Stimulated activated CD8-positive, alpha-beta memory T cell treated with anti-CD3 and anti-CD28 coated beads, Interleukin-7, amount 100 ng/mL, for 4 hours (primary cell): Measurements from ENCODE around the gene SOCS7.

ENCODE experiments used
- DNase-seq, 2 donors: peaks; one replicate each; pipeline ENCODE4 v3.0.0-alpha.2; 2020; ENCODE audit warnings: low read depth in 2 of 2

The SOCS7 gene

GRCh38 chr17:38441429-38442061 is 89.9 kb downstream of the SOCS7 start:
- no peak for DNase-seq

DNA sequence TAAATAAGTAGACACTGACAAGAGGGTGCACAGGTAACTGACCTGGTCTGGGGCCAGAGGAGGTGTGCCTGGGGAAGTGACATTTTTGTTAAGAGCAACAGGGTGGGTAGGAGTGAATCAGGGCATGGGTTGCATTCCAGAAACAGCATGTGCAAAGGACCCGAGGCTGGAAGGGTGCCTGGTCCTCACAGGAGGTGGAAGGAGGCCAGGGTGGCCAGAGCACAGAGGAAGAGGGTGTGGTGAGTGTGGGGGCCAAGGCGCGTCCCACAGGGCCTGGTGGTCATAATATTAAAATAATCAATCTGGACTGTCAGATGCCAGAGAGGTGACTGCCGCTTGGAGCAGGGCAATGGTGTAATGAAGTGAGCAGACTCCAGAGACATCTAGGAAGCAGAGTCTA is 90.9 kb downstream of the SOCS7 start:
- DNase-seq = no peak

- no peak for DNase-seq
Observed at GRCh38 chr17:38443356-38444031, 91.8 kb downstream of the SOCS7 start.

- peak; percentile 14 to 29 for DNase-seq
Observed at GRCh38 chr17:38444151-38444550, 92.5 kb downstream of the SOCS7 start.

DNA sequence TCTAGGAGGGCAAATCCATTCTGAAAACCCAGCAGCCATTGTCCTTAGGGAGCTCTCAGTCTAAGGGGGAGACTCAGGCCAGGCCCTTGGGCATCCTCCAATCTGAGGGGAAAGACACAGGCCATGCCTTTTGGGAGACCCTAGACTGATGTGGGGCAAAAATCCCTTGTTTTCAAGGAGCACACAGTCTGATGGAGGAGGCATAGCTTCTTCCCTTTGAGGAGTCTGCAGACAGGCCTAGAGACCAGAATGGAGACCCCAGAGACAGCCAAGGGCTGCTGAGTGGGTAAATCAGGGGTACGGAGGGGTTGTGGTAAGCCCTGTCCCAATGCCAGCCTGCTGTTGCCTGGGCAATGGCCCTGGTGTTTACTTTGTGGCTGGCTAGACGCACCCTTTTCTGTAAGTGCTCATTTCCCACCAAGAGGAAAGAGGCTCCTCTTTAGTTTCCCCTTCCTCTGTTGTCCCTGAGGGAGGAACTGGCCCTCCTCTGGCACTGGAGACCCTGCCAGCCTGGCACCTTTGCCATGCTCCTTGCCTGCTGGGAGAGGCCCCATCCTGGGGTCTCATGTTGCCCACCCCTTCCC is 96.0 kb downstream of the SOCS7 start:
- no peak for DNase-seq

- no peak for DNase-seq
Observed at GRCh38 chr17:38448208-38448771, 96.6 kb downstream of the SOCS7 start.

GRCh38 chr17:38449364-38449763 is 97.7 kb downstream of the SOCS7 start:
- no peak for DNase-seq

DNA sequence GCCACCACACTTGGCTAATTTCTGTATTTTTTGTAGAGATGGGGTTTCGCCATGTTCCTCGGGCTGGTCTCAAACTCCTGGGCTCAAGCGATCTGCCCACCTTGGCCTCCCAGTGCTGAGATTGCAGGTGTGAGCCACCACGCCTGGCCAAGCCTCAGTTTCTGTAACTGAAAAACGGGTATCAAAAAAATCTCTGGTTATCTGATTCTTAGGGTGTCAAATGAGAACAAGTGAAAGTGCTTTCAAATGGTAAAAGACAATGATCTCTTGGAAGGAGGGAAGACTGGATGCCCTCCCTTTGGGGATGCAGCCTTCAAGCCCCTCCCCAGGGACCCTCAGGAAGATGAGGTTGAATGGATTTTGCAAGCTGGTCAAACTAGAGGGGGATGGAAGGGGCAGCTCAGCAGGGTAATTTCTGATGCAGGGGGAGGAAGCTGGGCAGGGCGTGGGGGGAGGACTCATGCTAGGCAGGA is 98.9 kb downstream of the SOCS7 start:
- DNase-seq = no peak

DNA sequence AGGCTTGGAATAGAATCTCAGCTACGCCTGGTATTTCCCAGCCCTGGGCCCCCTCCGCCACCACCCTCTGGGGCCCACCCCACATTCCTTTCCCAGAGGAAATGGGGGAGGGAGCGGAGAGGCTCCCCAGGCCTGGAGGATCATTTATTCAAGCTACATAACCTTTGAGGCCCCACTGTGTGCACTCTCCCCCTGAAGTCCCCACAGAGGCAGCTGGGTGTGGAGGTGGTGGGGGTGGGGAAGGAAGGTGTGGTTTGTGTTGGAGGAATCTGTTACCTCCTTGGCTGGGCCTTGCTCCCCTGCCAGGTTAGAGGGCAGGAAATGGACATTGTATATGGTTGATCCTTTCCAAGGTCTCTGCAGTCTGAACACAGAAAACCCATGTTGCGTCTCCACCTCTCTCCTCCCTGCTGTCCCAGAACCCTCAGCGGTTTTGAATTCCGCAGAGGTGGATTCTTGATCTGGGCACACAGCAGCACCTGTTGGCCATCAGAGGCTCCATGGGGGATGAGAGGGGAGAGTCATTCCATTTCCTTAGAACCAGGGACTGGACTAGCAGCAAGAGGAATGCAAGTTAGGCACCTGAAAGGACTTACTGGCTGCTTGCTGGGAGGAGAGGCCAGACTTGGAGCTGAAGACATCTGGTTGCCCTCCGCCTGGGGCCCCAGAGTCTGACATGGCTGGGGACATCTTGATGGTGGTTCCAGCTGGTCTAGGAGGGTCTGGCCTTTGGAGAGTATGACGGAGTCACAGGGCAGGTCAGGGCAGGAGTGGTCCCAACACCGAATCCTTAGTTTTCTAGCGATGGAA is 99.6 kb downstream of the SOCS7 start:
- no peak for DNase-seq

- no peak for DNase-seq
Observed at GRCh38 chr17:38451840-38452529, 100.3 kb downstream of the SOCS7 start.

GRCh38 chr17:38452719-38453118 is 101.1 kb downstream of the SOCS7 start:
- no peak for DNase-seq

GRCh38 chr17:38453951-38454421 is 102.3 kb downstream of the SOCS7 start:
- no peak for DNase-seq

DNA sequence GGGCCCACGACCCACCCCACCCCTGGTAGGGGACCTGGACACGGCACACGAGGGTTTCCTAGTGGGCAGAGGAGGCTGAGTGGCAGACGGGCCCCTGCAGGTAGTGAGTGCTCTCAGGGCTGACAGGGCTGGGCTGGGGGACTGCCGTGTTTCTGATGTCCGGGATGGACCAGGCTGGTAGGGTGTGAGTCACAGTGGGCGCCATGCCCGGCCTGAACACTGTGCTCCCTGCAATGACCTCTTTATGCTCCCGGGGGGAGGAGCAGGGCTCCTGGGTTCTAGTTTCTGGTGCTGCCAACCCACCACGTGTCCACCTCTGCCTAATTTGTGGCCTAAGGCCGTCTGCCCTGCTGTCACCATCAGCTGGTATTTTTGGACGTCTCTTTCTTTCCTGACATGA is 102.9 kb downstream of the SOCS7 start:
- no peak for DNase-seq
